ENCODE results near the gene FXYD7. TPM values are rescaled to one million over a fixed set of nuclear protein-coding genes. Genes with fewer than 3 reads are reported as not detected.

FXYD7 gene
- total and polyA plus RNA-seq, 9 of the 15 experiments (the other 6 are each of a cell fraction or from before 2014, with no cell fraction given), result 0.10 to 0.80 (median 0.31) TPM; not detected in 3

DNA sequence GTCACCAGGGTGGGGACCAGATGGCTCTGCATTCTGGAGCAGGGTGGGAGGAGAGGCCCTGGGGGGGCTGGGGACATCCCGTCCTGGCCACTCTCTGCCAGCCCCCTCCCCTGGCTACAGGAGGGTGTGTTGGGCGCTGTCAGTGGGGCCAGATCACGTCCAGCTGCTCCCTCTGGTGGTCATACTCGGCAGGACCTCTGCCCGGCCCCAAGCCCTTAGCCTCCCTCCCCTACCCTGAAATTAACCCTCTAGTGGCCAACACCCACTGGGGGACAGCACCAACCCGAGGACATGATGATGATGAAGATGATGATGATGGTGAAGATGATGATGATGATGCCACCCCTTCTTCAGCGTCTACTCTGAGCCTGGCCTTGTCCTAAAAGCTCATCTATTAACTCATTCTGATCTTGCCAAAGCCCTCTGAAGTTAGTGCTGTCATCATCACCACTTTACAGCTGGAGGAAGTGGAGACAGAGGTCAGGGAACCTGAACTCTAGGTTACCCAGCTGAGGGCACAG lies 7.6 kb upstream of the FXYD7 start (continued):
- no peak for TF ChIP-seq ASH1L (IDR thresholded peaks at IDR 0.05; ENCODE audit: borderline replicate concordance, low read depth, partially characterized antibody)
- no peak for TF ChIP-seq XRCC4 (IDR thresholded peaks at IDR 0.05; ENCODE audit: extremely low read depth, insufficient read depth, insufficient read length)
- TF ChIP-seq ZSCAN32 (CRISPR knock-in tag; IDR thresholded peaks at IDR 0.05), result no peak
- TF ChIP-seq SMAD4 (CRISPR knock-in tag; conservative IDR thresholded peaks at IDR 0.05), result peak; percentile 18; the same call in 1 of the 2 replicates
- no peak for TF ChIP-seq POU5F1 (IDR thresholded peaks at IDR 0.05; ENCODE audit: borderline replicate concordance, low read depth, low read length, partially characterized antibody)
- TF ChIP-seq ZNF217 (CRISPR knock-in tag; IDR thresholded peaks at IDR 0.05), result no peak
- no peak for TF ChIP-seq MAFF (IDR thresholded peaks at IDR 0.05; ENCODE audit: low read length)
- TF ChIP-seq, protein P1, sequence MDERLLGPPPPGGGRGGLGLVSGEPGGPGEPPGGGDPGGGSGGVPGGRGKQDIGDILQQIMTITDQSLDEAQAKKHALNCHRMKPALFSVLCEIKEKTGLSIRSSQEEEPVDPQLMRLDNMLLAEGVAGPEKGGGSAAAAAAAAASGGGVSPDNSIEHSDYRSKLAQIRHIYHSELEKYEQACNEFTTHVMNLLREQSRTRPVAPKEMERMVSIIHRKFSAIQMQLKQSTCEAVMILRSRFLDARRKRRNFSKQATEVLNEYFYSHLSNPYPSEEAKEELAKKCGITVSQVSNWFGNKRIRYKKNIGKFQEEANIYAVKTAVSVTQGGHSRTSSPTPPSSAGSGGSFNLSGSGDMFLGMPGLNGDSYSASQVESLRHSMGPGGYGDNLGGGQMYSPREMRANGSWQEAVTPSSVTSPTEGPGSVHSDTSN (CRISPR knock-in tag; IDR thresholded peaks at IDR 0.05; ENCODE audit: low read depth), result no peak
- TF ChIP-seq, protein P1 (tag; conservative IDR thresholded peaks at IDR 0.05; ENCODE audit: low read depth), result no peak
- TF ChIP-seq ZNF696 (CRISPR knock-in tag; conservative IDR thresholded peaks at IDR 0.05), result no peak
- no peak for TF ChIP-seq FOS (IDR thresholded peaks at IDR 0.05; ENCODE audit: extremely low read depth, insufficient read length)
- TF ChIP-seq RBM22 (IDR thresholded peaks at IDR 0.05; ENCODE audit: low read depth, low read length, poor library complexity, severe bottlenecking), result no peak
- TF ChIP-seq, protein P2, sequence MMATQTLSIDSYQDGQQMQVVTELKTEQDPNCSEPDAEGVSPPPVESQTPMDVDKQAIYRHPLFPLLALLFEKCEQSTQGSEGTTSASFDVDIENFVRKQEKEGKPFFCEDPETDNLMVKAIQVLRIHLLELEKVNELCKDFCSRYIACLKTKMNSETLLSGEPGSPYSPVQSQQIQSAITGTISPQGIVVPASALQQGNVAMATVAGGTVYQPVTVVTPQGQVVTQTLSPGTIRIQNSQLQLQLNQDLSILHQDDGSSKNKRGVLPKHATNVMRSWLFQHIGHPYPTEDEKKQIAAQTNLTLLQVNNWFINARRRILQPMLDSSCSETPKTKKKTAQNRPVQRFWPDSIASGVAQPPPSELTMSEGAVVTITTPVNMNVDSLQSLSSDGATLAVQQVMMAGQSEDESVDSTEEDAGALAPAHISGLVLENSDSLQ (IDR thresholded peaks at IDR 0.05), result peak; percentile 56
- peak; percentile 85 for TF ChIP-seq MTA1 (IDR thresholded peaks at IDR 0.05; ENCODE audit: borderline replicate concordance)
- no peak for TF ChIP-seq ZNF134 (CRISPR knock-in tag; conservative IDR thresholded peaks at IDR 0.05)
- TF ChIP-seq STAT5B (CRISPR knock-in tag; IDR thresholded peaks at IDR 0.05), result no peak
- no peak for TF ChIP-seq GTF2A2 (tag; IDR thresholded peaks at IDR 0.05)
- peak; percentile 82 for TF ChIP-seq EHMT2 (IDR thresholded peaks at IDR 0.05)
- no peak for TF ChIP-seq TCF7L2 (IDR thresholded peaks at IDR 0.05; ENCODE audit: low read depth, low read length)
- TF ChIP-seq, protein P3, sequence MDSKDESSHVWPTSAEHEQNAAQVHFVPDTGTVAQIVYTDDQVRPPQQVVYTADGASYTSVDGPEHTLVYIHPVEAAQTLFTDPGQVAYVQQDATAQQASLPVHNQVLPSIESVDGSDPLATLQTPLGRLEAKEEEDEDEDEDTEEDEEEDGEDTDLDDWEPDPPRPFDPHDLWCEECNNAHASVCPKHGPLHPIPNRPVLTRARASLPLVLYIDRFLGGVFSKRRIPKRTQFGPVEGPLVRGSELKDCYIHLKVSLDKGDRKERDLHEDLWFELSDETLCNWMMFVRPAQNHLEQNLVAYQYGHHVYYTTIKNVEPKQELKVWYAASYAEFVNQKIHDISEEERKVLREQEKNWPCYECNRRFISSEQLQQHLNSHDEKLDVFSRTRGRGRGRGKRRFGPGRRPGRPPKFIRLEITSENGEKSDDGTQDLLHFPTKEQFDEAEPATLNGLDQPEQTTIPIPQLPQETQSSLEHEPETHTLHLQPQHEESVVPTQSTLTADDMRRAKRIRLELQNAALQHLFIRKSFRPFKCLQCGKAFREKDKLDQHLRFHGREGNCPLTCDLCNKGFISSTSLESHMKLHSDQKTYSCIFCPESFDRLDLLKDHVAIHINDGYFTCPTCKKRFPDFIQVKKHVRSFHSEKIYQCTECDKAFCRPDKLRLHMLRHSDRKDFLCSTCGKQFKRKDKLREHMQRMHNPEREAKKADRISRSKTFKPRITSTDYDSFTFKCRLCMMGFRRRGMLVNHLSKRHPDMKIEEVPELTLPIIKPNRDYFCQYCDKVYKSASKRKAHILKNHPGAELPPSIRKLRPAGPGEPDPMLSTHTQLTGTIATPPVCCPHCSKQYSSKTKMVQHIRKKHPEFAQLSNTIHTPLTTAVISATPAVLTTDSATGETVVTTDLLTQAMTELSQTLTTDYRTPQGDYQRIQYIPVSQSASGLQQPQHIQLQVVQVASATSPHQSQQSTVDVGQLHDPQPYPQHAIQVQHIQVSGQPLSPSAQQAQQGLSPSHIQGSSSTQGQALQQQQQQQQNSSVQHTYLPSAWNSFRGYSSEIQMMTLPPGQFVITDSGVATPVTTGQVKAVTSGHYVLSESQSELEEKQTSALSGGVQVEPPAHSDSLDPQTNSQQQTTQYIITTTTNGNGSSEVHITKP (IDR thresholded peaks at IDR 0.05; ENCODE audit: partially characterized antibody), result no peak
- TF ChIP-seq ZNF232 (CRISPR knock-in tag; IDR thresholded peaks at IDR 0.05), result no peak
